NCI-H345 (cell line): ENCODE results near the gene CDC14A.
"Not testable (repeated sequence)": the region's sequence is repeated elsewhere in the genome, so short reads cannot be mapped to it uniquely, and the experiment has no call there.

Experiments used
- DNase-seq: peaks from one replicate; lab custom pipeline; 2025; lab: John Stamatoyannopoulos, UW

The CDC14A gene

DNA sequence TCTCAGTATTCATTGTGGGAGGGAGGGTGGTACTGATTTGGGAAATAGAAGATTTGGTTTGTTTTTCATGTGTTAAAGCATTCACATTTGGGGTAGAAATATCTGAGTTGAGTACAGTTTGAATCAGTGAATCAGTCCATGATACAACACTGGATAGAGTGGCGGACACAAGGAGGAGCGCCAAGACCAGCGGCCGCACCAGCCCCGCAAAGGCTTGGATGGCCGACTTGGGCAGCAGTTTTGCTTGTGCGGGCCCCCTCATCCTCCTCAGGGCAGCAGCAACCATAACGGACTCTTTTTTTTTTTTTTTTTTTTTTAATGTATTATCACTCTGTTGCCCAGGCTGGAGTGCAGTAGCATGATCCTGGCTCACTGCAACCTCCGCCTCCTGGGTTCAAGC is 20.0 kb upstream of the CDC14A start:
- no peak for DNase-seq

DNA sequence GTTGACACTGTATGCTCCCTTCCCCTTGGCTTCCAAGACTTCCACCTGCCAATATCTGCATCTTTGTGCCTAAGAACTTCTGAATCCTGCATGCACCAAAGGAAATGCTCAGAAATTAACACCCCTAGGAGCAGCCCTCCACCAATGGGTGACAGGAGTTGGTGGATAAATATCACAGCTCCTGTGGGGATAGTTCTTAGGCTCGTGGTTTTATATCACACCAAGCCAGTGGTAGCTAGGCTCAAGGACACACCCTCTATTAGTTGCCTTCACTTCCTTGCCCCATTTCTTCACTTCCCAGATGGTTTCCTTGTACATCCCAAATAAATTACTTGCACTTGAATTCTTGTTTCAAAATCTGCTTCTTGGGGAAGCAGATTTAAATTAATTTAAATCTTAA is 16.9 kb upstream of the CDC14A start:
- DNase-seq, result no peak

GRCh38 chr1:100337878-100338277 is 14.4 kb upstream of the CDC14A start:
- DNase-seq, result not testable (repeated sequence)

DNA sequence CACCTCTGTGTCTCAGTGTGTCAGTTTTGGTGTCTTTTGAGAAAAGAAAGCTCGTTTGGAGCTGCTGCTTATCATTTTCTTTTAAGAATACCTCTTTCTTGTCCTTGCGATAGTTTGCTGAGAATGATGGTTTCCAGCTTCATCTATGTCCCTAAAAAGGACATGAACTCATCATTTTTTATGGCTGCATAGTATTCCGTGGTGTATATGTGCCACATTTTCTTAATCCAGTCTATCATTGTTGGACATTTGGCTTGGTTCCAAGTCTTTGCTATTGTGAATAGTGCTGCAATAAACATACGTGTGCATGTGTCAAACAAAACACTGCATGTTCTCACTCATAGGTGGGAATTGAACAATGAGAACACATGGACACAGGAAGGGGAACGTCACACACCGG is 12.6 kb upstream of the CDC14A start:
- DNase-seq, result not testable (repeated sequence)

GRCh38 chr1:100340494-100340893 is 11.8 kb upstream of the CDC14A start:
- DNase-seq, result no peak

DNA sequence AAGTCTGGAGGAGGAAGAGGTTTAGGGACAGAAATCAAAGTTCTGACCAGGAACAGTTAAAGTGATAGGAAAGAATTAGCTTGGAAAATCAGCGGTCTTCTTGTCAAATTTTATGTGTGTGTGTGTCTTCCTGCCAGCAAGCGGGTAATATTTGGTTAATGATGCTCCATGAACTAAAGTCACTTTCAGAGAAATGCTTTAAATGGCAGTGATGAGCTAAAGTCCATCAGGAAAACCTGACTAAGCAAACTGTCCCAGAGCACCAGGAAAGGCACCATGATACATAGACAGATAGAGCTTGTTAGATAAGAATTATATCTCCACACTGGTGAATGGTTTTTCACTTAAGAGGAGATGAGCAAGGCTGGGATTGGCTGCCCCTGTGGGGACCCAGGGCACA is 10.0 kb upstream of the CDC14A start:
- DNase-seq, result no peak

DNA sequence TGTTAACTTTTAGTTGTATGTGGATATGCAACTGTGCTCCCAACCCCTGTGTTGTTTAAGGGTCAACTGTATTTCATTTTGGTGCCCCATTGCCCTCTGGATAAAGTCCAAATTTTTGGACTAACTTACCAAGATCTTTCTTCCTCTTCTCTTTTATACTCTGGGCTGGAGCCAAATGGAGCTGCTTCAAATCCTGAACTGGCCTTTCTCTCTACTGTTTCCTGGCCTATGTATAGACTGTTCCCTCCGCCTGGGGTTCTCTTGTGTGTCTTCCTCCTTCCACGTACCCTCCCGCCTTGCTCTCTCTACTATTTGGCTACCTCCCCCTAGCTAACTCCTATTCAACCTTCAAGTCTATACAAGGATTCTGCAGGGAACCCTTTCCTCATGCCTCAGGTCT is 8.4 kb upstream of the CDC14A start:
- no peak for DNase-seq

DNA sequence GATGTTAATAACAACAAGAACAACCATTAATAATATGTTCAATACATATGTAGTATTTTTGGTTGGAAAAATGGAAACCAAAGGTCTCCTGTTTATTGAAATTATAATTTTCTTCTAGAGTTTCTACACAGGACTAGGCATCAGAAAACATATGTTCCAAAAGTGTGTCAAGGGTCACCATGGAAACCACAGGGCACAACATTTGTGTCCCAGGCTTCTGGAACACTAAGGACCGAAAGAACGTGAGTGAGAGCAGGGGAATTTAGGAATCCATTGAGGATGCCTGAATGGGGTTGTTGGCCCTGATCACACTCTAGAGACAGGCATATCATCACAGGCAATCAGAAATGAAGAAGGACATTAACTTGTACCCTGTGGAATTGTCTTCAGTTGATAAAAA is 7.5 kb upstream of the CDC14A start:
- no peak for DNase-seq

DNA sequence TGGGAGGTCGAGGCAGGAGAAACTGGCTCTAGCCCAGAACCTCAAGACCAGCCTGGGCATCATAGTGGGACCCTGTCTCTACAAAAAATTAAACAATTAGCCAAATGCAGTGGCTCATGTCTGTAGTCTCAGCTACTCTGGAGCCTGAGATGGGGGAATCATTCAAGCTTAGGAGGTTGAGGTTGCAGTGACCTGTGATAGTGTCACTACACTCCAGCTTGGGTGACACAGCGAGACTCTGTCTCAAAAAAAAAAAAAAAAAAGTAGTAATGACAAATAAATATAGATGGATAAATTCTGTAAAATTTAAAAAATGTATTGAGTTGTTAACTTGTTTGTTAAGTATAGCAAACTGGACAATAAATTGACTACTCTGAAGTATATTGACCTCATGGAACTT is 5.9 kb upstream of the CDC14A start:
- DNase-seq, result no peak

DNA sequence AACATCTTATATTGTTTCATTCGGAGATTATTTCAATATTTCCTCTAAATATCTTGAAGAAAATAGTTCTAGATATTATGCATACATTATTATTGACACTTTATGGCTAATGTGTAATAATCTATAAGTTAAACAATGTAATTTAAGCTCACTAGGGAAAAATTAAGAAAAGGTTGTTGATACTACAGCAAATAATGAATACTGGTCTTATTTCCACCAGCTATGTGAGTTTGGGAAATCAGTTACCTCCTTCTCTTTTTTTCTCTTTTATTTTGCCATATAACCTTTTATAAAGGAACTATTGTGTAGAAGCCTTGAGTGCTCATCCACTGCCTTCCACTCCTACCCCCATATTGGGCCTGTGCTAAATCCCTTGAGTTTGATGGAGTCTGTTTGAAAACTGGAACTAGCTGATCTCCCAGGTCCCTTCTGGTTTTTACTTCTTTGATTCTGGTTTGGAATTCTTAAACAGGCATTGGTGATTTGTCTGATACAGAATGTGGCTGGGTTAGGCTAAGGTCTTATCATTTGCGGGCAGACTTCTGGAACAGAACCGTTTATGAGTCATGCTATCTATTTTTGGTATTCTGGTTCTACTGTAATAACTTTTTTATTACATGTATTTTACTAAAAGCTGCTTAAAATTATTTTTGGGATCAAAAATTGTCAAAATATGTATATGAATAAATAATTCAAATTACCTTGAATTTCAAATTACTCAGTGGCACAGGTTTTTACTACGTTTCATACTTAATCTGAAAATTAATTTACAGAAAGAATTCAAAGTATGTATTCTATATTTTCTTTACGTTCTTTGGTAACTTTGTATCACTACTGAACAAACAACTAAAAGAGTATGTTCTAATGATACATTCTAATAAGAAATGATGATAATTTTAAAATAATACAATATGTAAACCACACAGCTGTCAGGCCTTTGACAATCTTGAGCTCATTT is 5.0 kb upstream of the CDC14A start:
- DNase-seq, result no peak

GRCh38 chr1:100348549-100349144 is 3.7 kb upstream of the CDC14A start:
- no peak for DNase-seq

GRCh38 chr1:100349246-100349645 is 3.1 kb upstream of the CDC14A start:
- DNase-seq, result no peak

DNA sequence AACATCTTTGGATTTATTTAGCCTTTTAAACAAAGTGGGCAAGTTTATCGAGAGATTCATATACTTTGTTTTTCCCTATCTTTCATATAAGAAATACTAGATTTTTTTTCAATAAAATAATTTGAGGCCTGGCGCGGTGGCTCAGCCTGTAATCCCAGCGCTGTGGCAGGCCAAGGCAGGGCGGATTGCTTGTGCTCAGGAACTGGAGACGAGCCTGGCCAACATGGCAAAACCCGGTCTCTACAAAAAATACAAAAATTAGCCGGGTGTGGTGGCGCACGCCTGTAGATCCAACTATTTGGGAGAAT is 1.6 kb upstream of the CDC14A start:
- no peak for DNase-seq

DNA sequence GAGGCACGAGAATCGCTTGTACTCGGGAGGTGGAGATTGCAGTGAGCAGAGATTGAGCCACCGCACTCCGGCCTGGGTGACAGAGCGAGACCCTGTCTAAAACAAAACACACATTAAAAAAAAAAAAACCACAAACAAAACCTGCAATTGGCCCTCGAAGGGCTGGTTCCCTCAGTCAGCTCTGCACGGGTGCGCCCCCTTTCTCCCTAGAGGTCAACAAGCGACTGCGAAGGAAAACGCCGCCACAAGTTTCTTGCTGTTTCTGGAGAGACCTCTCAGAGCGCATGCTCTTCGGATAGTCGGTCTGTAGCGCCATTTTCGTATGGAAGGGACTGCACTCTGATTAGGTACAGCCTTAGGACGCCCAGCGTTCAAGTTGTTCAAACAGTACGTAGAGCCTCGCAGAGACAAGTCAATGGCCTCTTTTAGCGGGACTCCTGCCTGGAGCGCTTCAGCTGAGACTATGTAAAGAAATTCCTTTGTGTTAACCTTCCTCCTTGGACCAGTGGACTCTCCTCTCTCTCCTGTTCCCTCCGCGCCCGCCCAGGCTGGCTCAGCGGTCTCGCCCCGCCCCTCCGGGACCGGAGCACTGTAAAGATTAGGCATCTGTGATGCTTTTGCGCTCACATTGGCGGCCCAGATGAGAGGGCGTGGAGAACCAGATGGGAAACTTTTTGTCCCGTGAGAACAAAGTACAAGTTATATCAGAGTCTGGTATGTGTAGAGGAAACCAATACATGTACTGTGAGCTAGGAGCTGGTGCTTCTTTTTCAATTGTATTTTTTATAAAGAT is 1.0 kb upstream of the CDC14A start:
- DNase-seq, result peak; percentile 82

- peak; percentile 52 for DNase-seq
Observed at GRCh38 chr1:100353071-100353801, 930 bp downstream of the CDC14A start.

GRCh38 chr1:100353988-100354387 is 1.7 kb downstream of the CDC14A start:
- no peak for DNase-seq

DNA sequence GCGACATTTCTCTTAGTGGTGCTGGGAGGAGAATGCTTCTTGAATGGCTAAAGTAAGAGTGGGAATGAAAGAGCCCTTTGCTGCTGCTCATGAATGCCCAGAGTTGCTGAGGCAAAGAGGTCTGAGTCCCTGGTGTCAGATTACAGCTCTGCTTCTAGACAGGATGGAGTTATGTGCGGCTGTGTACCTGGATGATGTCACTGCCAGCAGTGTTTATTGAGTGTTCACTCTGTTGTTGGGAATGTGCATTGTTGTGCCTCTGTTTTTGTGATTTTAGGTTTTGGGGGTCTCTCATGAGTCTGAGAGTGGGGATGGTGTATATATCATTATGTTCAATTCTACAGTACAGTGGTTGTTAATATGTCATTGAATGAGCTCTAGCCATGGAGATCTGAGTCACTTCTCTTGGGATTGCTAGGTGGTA is 2.7 kb downstream of the CDC14A start:
- peak; percentile 80 for DNase-seq

DNA sequence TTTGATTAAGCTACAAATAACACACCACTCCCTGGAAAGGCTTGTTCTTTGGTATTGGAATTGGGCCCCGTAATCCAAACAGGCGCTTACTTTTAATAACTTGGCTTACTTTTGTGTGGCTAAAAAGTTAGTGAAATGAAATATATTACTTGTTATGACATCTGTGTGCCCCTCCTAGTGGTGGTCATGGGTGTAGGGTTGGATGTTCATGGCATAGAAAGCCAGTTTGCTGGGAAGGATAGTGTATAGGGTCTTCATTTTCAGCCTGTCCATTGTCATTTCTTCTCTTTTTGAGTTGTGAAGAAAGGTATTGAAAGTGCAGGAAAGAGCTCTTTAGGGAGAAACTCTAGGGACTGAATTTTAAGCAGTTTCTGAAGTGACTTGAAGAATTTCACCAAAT is 5.9 kb downstream of the CDC14A start:
- no peak for DNase-seq

GRCh38 chr1:100359139-100359538 is 6.8 kb downstream of the CDC14A start:
- no peak for DNase-seq

DNA sequence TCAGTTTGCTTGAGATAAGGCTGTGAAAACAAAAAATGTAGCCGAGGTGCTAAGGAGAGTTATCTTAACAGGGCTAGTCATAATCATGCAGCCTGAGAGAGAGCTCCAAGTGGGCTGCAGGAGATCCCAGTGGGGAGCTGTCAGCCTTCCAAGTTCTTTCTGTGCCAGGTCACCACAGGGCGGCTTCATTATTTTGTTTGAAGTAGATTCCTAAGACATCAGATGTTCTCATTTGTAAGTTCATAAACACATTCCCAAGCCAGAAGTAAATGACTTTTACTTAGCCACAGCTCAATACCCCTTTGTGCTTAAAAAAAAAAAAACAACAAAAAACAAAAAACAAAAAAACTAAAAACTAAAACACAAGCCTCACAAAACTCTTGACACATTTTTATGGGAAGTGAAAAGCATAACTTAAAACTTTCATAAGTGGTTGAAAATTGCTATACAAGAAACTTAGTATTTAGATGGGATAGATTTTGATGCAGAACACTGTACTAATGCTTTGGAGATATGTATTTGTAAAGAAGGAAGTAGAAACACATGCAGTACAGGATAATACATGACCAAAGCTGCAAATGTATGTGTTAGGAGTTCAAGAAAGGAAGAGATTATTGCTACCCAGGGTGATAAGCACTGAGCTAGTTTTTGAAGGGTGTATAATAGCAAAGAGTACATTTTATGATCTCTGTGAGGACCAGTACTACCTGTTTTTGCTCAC is 8.6 kb downstream of the CDC14A start:
- no peak for DNase-seq

- no peak for DNase-seq
Observed at GRCh38 chr1:100361511-100362089, 9.3 kb downstream of the CDC14A start.
